Measurements from ENCODE around the gene GALNT11.
"Not testable (repeated sequence)": the region's sequence is repeated elsewhere in the genome, so short reads cannot be mapped to it uniquely, and the experiment has no call there.

The GALNT11 gene

GRCh38 chr7:152054367-152055230 lies 29.1 kb downstream of the GALNT11 start:
- no peak for TF ChIP-seq CTCF (IDR thresholded peaks at IDR 0.05; ENCODE audit: insufficient read depth, low read length, missing control alignments)
- ChIA-PET CTCF (interaction anchor here (0.8 kb wide), 1 partner anchor 34 kb away, joined by 3 read pairs; no protein-coding TSS in a partner anchor), POLR2A (no interaction called here)
- DNase-seq (ENCODE audit: low read depth, low spot score) = peak; percentile 44
- no peak overlapping the region for H3K4me3 ChIP-seq (ENCODE audit: low read depth, low read length)

GRCh38 chr7:152056621-152057274 lies 31.3 kb downstream of the GALNT11 start:
- H3K4me3 ChIP-seq (ENCODE audit: low read depth, low read length) = no peak overlapping the region
- TF ChIP-seq CTCF (IDR thresholded peaks at IDR 0.05; ENCODE audit: insufficient read depth, low read length, missing control alignments) = no peak
- DNase-seq (ENCODE audit: low read depth, low spot score) = no peak
- POLR2A ChIA-PET = no interaction called here
- CTCF ChIA-PET = no interaction called here

GRCh38 chr7:152059311-152059710 lies 33.8 kb downstream of the GALNT11 start:
- DNase-seq (ENCODE audit: low read depth, low spot score) = no peak
- POLR2A ChIA-PET = no interaction called here
- no peak overlapping the region for H3K4me3 ChIP-seq (ENCODE audit: low read depth, low read length)
- CTCF ChIA-PET = no interaction called here
- no peak for TF ChIP-seq CTCF (IDR thresholded peaks at IDR 0.05; ENCODE audit: insufficient read depth, low read length, missing control alignments)

GRCh38 chr7:152061086-152061485 lies 35.6 kb downstream of the GALNT11 start:
- H3K4me3 ChIP-seq (ENCODE audit: low read depth, low read length); DNase-seq (ENCODE audit: low read depth, low spot score); POLR2A ChIA-PET; CTCF ChIA-PET: not testable (repeated sequence)

GRCh38 chr7:152063192-152063591 lies 37.7 kb downstream of the GALNT11 start:
- H3K4me3 ChIP-seq (ENCODE audit: low read depth, low read length); CTCF ChIA-PET; POLR2A ChIA-PET; DNase-seq (ENCODE audit: low read depth, low spot score): not testable (repeated sequence)

GRCh38 chr7:152063821-152064220 lies 38.3 kb downstream of the GALNT11 start:
- CTCF ChIA-PET; H3K4me3 ChIP-seq (ENCODE audit: low read depth, low read length); DNase-seq (ENCODE audit: low read depth, low spot score); POLR2A ChIA-PET: not testable (repeated sequence)

GRCh38 chr7:152065800-152066344 lies 40.4 kb downstream of the GALNT11 start:
- POLR2A ChIA-PET; H3K4me3 ChIP-seq (ENCODE audit: low read depth, low read length); DNase-seq (ENCODE audit: low read depth, low spot score); CTCF ChIA-PET: not testable (repeated sequence)

GRCh38 chr7:152072421-152072820 lies 46.9 kb downstream of the GALNT11 start:
- ChIA-PET CTCF (no interaction called here), POLR2A (no interaction called here)
- H3K4me3 ChIP-seq (ENCODE audit: low read depth, low read length) = no peak overlapping the region
- no peak for DNase-seq (ENCODE audit: low read depth, low spot score)
- TF ChIP-seq CTCF (IDR thresholded peaks at IDR 0.05; ENCODE audit: insufficient read depth, low read length, missing control alignments) = no peak

Measured in AG04449 (cell line).